ENCODE measurements around the gene AOC2. TPM values are rescaled to one million over a fixed set of nuclear protein-coding genes. Genes with fewer than 3 reads are reported as not detected.
A peak's percentile ranks its signal among the peaks of the same experiment; 100 is the strongest.

AOC2 gene, protein sequence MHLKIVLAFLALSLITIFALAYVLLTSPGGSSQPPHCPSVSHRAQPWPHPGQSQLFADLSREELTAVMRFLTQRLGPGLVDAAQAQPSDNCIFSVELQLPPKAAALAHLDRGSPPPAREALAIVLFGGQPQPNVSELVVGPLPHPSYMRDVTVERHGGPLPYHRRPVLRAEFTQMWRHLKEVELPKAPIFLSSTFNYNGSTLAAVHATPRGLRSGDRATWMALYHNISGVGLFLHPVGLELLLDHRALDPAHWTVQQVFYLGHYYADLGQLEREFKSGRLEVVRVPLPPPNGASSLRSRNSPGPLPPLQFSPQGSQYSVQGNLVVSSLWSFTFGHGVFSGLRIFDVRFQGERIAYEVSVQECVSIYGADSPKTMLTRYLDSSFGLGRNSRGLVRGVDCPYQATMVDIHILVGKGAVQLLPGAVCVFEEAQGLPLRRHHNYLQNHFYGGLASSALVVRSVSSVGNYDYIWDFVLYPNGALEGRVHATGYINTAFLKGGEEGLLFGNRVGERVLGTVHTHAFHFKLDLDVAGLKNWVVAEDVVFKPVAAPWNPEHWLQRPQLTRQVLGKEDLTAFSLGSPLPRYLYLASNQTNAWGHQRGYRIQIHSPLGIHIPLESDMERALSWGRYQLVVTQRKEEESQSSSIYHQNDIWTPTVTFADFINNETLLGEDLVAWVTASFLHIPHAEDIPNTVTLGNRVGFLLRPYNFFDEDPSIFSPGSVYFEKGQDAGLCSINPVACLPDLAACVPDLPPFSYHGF
- 0.26 and 0.69 TPM in 2 replicates for total RNA-seq (2014; rRNA removed; shearing (Covaris generic))
- polyA plus RNA-seq (2015; cell fraction: cytosol; rRNA removed): 1.2 TPM in 2 replicates
- polyA plus RNA-seq (2015; cell fraction: nucleus; rRNA removed): 4.8 and 8.4 TPM in 2 replicates

DNA sequence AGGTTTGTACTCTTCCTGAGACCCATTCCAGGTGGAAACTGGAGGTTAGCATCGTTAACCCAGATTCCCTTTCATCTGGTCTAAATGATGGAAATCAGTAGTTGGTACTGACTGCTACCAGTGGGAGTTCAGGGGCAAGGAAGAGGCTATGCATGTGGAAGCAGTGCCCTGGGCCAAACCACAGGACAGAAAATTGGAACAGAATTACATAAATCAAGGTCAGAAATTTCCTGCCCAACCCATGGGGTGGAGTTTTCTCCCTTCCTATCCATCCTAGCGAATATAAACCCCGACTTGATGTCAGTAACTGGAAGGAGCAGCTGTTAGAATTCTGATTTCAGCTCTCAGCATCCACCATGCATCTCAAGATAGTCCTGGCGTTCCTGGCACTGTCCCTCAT, at the start of gene AOC2:
TSS of gene AOC2 (plus strand) at position 310 of the 400 bp plus-strand sequence. CDS start at position 357, 47 bp downstream.
- no peak for DNase-seq (ENCODE audit: low read depth, low spot score)
- in situ Hi-C loops (cut with HindIII; ENCODE audit: low pct_unique_long_range_greater_than_20kb, low sequenced_read_pairs): no loop called here

DNA sequence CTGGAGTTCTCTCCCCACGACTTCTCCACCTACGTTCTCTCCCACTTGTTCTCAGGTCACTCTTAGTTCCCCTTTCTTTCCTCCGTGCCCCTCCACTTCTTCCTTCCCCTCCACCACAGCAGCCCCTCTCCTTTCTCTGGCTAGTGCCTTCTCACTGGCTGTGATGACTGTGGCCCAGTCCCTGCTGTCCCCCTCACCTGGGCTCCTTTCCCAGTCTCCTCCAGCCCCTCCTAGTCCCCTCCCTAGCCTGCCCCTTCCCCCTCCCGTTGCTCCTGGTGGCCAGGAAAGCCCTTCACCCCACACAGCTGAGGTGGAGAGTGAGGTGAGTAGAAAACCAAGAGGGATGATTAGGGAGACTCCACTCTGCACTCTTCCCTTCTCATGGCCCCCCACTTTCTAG, 49.3 kb upstream of the AOC2 start:
- DNase-seq (ENCODE audit: low read depth, low spot score): no peak
- in situ Hi-C loops (cut with HindIII; ENCODE audit: low pct_unique_long_range_greater_than_20kb, low sequenced_read_pairs): no loop called here

DNA sequence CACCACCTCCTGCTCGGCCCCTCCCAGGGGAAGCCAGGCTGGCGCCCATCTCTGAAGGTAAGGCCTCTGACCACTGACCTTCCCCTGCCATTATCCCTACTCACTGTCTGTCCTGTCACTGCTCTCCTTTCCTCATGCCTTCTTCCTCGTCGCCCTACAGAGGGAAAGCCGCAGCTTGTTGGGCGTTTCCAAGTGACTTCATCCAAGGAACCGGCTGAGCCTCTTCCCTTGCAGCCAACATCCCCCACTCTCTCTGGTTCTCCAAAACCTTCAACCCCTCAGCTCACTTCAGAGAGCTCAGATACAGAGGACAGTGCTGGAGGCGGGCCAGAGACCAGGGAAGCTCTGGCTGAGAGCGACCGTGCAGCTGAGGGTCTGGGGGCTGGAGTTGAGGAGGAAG, 48.9 kb upstream of the AOC2 start:
- no peak for DNase-seq (ENCODE audit: low read depth, low spot score)
- in situ Hi-C loops (cut with HindIII; ENCODE audit: low pct_unique_long_range_greater_than_20kb, low sequenced_read_pairs): no loop called here

DNA sequence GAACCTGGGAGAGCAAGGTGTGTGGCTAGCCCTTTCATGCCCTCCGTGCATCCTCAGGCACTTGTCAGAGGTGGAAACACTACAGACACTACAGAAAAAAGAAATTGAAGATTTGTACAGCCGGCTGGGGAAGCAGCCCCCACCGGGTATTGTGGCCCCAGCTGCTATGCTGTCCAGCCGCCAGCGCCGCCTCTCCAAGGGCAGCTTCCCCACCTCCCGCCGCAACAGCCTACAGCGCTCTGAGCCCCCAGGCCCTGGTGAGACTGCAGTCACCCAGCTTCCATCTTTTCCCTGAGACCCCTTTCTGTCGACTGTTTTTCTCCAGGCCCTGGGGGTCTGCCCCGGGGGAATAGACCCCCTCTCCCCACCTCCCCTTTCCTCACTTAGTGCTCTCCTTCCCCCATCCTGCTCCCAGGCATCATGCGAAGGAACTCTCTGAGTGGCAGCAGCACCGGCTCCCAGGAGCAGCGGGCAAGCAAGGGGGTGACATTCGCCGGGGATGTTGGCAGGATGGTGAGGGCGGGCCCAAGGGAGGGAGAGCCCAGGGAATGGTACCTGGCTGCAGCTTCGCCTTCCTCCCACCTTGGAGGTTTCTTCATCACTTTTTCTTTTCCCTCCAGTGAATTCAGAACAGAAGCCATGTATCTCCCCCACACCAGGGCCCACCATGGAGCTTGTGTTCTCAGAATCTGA, 48.2 kb upstream of the AOC2 start:
- in situ Hi-C loops (cut with HindIII; ENCODE audit: low pct_unique_long_range_greater_than_20kb, low sequenced_read_pairs): no loop called here
- DNase-seq (ENCODE audit: low read depth, low spot score): no peak

DNA sequence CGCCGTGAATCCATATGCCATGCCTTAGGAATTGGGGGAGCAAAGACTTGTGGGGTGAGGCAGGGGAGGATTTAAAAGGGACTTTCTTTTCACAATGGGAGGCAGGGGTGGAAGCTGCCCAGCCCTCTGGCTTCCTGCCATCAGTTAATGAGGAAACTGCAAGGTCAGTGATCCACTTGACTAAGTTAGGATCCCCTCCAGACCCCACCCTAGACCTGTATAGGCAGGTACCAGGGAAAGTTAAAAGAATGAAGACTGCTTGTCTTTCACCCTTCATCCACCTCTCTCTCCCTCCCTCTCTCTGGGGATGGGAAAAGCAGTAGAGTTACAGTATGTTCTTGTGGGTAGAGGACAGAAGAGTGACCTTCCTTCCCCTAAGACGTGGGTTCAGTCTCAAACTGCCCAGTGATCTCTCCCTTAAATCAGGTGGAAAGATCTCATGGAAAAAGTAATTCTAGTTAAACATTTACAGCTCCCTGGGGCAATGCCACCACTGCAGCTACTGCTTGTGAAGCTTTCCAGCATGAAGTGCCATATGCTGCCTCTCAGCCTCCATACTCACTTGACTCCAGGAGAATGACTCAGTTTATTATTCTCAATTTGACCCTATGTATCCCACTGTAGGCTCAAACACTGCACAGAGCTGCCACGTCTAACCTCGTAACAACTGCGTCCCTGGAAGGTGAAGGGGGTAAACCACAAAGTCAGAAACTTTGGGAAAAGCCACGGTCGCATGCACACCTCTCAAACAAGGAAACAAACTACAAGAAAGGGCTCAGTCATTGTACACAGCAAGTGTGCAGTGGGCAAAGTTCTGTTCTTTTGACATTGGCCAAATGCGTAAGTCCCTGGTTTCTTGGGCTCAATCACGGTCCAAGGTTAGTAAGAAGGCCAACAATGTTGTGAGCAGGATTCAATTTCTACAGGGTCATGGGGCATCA, 47.0 kb upstream of the AOC2 start:
- in situ Hi-C loops (cut with HindIII; ENCODE audit: low pct_unique_long_range_greater_than_20kb, low sequenced_read_pairs): no loop called here

DNA sequence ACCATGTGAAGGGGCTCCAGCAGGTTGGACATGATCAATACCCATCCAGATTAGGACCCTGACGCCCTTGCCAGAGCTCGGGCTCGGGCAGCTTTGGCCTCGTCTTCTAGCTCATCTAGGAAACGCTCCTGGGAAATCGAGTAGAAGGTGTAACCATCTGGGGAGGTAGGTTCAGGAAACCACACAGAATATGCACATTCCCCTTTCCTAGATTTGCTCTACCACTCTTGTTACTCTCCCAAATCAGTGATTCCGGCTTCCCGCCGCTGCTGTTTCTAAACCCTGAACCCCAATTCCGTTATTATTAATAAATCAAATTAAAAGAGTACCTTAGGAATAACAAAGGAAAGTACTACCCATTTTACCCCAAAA, 46.4 kb upstream of the AOC2 start:
- in situ Hi-C loops (cut with HindIII; ENCODE audit: low pct_unique_long_range_greater_than_20kb, low sequenced_read_pairs): no loop called here
- no peak for DNase-seq (ENCODE audit: low read depth, low spot score)

More for the DNA sequence above, 47.0 kb upstream of the AOC2 start:
- DNase-seq (ENCODE audit: low read depth, low spot score): no peak

DNA sequence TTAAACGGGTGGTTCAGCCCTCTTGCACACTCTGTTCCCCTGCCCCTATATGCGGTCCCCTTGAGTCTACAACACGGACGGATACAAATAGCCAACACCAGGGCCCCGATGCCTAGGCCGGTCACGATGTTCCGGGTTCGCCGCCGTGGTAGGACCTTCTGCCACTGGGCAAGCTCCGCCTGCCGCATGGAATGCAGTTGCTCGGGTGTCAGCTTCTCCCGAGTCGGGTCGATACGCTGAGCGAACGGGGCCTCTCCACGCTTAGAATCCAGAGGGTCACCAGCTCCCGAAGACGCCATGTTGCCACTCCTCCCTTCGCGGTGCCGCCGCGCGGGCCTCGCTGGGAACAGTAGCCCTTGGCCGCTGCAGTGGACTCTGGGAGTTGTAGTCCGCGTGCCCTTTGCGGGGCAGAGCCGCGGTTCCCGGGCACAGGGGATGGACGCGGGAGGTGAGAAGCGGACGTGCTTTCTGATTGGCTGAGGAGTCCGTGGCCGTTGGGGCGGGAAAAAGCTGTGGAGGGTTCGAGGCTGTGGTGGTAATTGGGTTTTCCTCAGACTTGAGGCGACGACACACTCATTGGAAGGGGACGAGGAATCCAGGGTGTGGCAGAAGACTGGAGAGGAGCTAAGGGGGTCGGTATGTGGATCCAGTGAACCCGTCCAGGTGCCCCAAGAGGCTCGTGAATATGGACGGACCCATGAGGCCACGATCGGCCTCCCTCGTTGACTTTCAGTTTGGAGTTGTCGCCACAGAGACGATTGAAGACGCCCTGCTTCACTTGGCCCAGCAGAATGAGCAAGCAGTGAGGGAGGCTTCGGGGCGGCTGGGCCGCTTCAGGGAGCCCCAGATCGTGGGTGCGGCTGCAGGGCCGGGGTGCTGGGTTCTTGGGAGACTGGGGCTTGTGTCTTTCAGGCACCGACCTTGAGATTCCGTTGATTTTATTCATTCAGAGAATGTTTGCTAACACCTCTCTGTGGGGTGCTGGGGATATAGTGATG, 45.7 kb upstream of the AOC2 start, which contains the start of the genes CNTD1 and COA3:
TSS of gene CNTD1 (plus strand) at position 479 of the 998 bp plus-strand sequence. CDS start at position 686, 207 bp downstream.
TSS of gene COA3 (minus strand) at position 322 of the 998 bp plus-strand sequence. CDS start at position 299, 23 bp downstream.
- in situ Hi-C loops (cut with HindIII; ENCODE audit: low pct_unique_long_range_greater_than_20kb, low sequenced_read_pairs): no loop called here
- peak; percentile 91 for DNase-seq (ENCODE audit: low read depth, low spot score)

DNA sequence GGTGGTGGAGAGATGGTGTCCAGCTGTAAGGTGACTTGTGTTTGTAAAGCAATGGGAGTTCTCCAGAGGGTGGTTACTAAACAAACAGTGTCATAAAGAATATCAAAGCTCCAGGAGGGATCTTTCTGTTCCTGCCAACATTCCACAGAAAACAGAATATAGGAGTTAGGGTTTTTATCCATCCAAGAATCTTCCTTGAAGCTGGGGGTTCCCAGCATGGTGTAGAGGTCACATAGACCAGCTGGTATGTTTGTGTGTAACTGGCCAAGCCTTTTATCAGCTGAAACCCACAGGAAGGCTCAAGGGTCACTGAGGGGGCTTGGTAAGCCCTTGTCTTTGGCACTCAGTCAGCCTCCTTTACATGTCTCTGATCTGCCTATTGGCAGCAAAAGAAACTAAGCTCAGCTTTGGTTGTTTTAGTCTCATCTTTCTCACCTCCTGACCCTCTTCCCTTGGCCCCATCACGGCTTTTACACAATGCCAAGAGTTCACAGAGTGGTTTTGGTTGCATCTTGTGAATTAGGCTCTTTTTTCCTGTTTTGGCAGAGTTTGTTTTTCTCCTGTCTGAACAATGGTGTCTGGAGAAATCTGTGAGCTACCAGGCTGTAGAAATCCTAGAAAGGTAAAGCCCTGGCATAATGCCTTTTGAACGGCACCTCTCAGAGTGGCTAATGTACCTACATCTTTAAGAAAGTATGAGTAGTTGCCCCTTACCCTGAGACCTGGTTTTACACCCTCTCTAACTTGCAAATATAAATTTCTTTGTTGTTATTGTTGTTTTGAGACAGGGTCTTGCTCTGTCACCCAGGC, 41.1 kb upstream of the AOC2 start:
- in situ Hi-C loops (cut with HindIII; ENCODE audit: low pct_unique_long_range_greater_than_20kb, low sequenced_read_pairs): no loop called here
- DNase-seq (ENCODE audit: low read depth, low spot score): no peak

DNA sequence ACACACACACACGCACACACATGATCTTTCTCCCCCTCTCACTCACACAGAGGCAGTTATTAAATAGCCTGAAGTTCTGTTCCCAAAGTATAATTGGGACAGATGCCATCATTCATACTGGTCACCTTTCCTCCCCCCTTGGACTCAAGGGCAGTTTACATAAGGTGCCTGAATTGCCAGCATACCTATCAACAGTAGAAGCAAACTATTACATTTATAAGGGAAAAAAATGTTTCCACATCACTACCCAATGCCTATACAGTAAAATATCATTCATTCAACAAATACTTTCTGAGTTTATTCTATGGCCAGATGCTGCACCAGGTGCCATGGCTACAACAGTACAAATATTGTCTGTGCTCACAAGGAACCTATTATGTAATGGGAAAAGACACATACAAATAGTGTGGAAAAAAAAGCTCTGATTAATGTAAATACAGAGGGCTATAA, 39.4 kb upstream of the AOC2 start:
- peak; percentile 59 for DNase-seq (ENCODE audit: low read depth, low spot score)
- in situ Hi-C loops (cut with HindIII; ENCODE audit: low pct_unique_long_range_greater_than_20kb, low sequenced_read_pairs): no loop called here

DNA sequence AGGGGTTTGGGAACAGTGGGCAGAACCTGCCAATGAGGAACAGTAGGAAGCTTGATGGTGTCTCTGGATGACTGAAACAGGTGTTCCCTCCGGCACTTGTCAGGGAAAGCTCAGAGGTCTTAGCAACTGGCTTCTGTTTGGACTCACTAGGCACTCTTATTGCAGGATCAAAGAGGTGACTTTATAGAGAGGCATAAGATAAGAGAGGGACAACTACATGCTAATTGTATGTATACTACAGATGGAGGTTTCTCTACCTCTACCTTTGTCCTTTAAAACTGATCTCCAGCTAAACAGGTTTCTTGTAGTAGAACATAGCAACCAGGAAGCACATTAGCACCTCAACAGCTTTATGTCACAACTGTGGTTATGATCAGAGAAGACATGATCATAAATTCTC, 38.1 kb upstream of the AOC2 start:
- no peak for DNase-seq (ENCODE audit: low read depth, low spot score)
- in situ Hi-C loops (cut with HindIII; ENCODE audit: low pct_unique_long_range_greater_than_20kb, low sequenced_read_pairs): no loop called here

DNA sequence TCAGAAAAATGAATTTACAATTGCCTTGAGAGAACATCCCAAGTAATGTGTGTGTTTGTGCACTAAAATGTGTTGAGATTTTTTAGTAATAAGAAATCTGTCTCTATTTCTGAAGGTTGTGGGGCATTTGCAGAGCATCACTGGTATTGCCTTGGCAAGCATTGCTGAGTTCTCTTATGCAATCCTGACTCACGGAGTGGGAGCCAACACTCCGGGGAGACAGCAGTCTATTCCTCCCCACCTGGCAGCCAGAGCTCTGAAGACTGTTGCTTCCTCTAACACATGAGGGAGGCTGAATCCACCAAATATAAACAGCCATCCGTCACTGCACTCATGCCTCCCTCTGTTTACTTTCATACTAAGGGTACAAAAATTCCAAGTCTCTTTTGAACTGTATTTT, 35.1 kb upstream of the AOC2 start:
- DNase-seq (ENCODE audit: low read depth, low spot score): no peak
- in situ Hi-C loops (cut with HindIII; ENCODE audit: low pct_unique_long_range_greater_than_20kb, low sequenced_read_pairs): no loop called here

DNA sequence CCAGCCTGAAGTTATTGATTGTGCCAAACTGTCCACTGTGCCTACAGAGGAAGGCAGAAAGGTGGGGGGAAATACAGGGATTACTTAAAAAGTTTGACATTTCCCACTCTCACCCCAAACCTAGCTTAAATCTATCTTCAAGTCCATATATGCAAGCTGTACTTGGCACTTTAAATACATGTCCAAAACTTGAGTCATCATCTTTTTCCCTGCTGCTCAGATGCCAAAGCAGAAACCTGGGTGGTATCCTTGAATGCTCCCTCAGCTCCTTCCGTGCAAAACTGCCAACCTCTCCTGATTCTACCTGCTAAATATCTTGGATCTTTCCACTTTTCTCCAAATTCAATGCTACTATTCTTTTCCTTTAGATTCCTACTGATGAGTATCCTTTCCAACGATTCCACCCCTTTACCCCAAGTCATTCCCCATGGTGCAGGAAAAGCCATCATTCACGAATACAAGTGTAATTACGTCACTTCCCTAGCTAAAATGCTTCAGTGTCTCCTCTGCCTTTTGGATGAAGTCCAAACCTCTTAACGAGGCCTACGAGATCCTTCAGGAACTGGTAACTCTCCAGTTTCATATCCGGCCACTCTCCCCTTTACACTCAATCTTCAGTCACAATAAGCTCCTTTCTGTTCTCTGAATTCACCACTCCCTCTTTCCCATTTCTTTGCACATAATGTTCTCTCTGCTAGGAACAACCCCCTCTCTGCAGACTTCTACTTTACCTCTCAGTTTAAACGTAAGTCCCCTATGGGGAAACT, 29.6 kb upstream of the AOC2 start:
- in situ Hi-C loops (cut with HindIII; ENCODE audit: low pct_unique_long_range_greater_than_20kb, low sequenced_read_pairs): no loop called here

DNA sequence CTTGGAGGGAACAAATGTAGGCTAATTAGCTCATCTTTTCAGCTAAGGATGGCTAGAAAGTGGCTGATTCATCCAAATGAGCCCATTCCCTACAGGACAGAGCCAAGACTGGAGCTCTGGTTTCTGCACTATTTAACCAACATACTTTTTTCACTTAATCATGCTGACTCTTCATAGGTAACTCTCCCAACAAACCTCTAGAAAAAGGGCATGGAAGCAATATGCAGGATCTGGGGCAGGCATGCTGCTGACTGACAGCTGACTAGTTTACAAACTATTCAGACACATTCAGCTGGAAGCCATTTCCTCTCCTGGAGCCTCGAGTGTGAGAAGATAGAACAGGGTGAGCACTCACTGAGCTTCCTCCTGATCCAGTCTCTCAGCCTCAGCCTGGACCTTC, 26.5 kb upstream of the AOC2 start:
- in situ Hi-C loops (cut with HindIII; ENCODE audit: low pct_unique_long_range_greater_than_20kb, low sequenced_read_pairs): no loop called here
- no peak for DNase-seq (ENCODE audit: low read depth, low spot score)

More for the DNA sequence above, 29.6 kb upstream of the AOC2 start:
- DNase-seq (ENCODE audit: low read depth, low spot score): peak; percentile 99

DNA sequence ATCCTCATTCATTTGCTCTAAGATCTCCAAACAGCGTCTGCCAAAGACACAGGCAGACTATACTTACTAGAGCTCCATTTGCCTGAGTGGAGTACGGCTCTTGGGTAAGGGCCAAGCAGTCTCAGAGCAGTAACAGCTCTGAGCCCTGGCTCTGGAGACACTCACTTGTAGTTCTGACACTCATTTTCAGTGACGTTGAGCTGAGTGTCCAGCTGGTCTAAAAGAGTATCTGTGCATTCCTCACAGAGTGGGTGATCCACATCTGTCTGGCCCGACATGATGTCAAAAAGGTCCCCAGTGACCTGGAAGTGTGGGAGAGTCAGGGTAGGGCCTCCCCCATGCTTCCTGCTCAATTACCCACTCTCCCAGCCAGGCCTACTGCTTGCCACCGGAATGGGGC, 26.0 kb upstream of the AOC2 start:
- no peak for DNase-seq (ENCODE audit: low read depth, low spot score)
- in situ Hi-C loops (cut with HindIII; ENCODE audit: low pct_unique_long_range_greater_than_20kb, low sequenced_read_pairs): no loop called here

Data from SK-MEL-5 (cell line).